ENCODE data around the gene PRSS21.

- TF ChIP-seq CTCF (IDR thresholded peaks at IDR 0.05 in 2 of 3, conservative IDR thresholded peaks at IDR 0.05 in 1 of 3; ENCODE audit: control insufficient read depth in 2 of 3, extremely low read depth in 1 of 3, insufficient read depth in 1 of 3, low read depth in 3 of 3, low read length in 3 of 3) (no peak), RAD21 (IDR thresholded peaks at IDR 0.05; ENCODE audit: insufficient read depth, low read depth, low read length) (no peak)
These were observed 6.4 kb upstream of the PRSS21 start for GRCh38 chr16:2810651-2811050.

All from GM12878 (cell line).